SU-DHL-6 (cell line): ENCODE measurements around the gene CCL21.

Experiments used
- EZH2phosphoT487 ChIP-seq: fragments of 200-600 bp; sonication (generic), shearing (Covaris generic); conservative IDR thresholded peaks from 2 replicates; pipeline ENCODE4 v1.6.1; 2018; ENCODE audit warnings: mild to moderate bottlenecking, antibody characterized with exemption, low read length, moderate library complexity, mixed read lengths
- TF ChIP-seq, protein P1 (sequence below): fragments of 200-600 bp; sonication (generic); IDR thresholded peaks from one replicate; pipeline ENCODE4 v1.5.1; 2017; ENCODE audit warnings: antibody characterized with exemption, mild to moderate bottlenecking, low read length, moderate library complexity; ENCODE audit not compliant: insufficient read depth, poor library complexity, severe bottlenecking

- TF ChIP-seq, protein P1, sequence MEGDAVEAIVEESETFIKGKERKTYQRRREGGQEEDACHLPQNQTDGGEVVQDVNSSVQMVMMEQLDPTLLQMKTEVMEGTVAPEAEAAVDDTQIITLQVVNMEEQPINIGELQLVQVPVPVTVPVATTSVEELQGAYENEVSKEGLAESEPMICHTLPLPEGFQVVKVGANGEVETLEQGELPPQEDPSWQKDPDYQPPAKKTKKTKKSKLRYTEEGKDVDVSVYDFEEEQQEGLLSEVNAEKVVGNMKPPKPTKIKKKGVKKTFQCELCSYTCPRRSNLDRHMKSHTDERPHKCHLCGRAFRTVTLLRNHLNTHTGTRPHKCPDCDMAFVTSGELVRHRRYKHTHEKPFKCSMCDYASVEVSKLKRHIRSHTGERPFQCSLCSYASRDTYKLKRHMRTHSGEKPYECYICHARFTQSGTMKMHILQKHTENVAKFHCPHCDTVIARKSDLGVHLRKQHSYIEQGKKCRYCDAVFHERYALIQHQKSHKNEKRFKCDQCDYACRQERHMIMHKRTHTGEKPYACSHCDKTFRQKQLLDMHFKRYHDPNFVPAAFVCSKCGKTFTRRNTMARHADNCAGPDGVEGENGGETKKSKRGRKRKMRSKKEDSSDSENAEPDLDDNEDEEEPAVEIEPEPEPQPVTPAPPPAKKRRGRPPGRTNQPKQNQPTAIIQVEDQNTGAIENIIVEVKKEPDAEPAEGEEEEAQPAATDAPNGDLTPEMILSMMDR: no peak
- no peak for TF ChIP-seq EZH2phosphoT487
Measured at GRCh38 chr9:34709196-34709978, 549 bp downstream of the CCL21 start.
